Stimulated activated naive CD4-positive, alpha-beta T cell treated with Interleukin-2 at 50 U/mL for 16 hours (primary cell): ENCODE measurements around the gene KTI12.

Experiments
- DNase-seq: peaks from one replicate; lab custom pipeline; 2025; lab: John Stamatoyannopoulos, UW

Gene KTI12

DNA sequence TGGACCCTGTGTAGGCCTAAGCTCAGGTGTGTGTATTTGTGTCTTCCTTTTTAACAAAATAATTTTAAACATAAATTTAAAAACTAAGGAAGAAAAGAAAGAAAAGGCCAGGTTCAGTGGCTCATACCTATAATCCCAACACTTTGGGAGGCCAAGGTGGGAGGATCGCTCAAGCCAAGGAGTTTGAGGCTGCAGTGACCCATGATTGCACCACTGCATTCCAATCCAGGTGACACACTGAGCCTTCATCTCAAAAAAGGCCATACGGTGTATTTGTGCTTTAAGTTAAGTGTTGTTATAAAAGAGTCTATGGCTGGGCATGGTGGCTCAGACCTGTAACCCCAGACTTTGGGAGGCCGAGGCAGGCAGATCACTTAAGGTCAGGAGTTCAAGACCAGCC, 51.4 kb downstream of the KTI12 start:
- no peak for DNase-seq
